HepG2 (cell line): ENCODE measurements around the gene BCAN. TPM values are rescaled to one million over a fixed set of nuclear protein-coding genes. Genes with fewer than 3 reads are reported as not detected.
A peak's percentile ranks its signal among the peaks of the same experiment; 100 is the strongest.

Experiments used
- ATAC-seq: fragments of 200-7000 bp; cut with Tn5 transposase; 3 replicates; pipeline ENCODE4 v1.9.1; 2020; ENCODE audit warnings: mild to moderate bottlenecking, moderate library complexity
- BruUV-seq: library from RNA; stranded (reverse); fragments of 400-500 nt; replicated peaks from 2 replicates; lab custom pipeline; 2021; lab: Mats Ljungman, UMichigan
- CTCF ChIA-PET: fragments of 300-600 bp; formaldehyde crosslinking; extraction: SDS; loops from one replicate; lab custom pipeline; 2021; ENCODE audit warnings: low total read pairs, inconsistent platforms, low intra/inter-chr PET ratio; lab: Yijun Ruan, JAX
- POLR2A ChIA-PET: fragments of 350-600 bp; sonication (Branson Sonifier 250); formaldehyde crosslinking; loops from one replicate; lab custom pipeline; 2020; ENCODE audit warnings: antibody characterized with exemption, inconsistent platforms; lab: Yijun Ruan, JAX
- DNase-seq: peaks from one replicate; pipeline ENCODE4 v3.0.0-alpha.2; 2015; ENCODE audit warnings: low spot score
- FAIRE-seq: peaks from 3 replicates; lab custom pipeline; 2011; peaks lifted over from hg19 to GRCh38; lab: Jason Lieb, UNC
- H2AFZ ChIP-seq: one replicate; pipeline ENCODE4 v1.6.1; 2011; ENCODE audit warnings: low read length, inconsistent platforms
- H3K27ac ChIP-seq: fragments of 300-600 bp; 3 replicates; pipeline ENCODE4 v1.8.0; 2011; ENCODE audit warnings: mixed run types, mild to moderate bottlenecking, mixed read lengths, low read length, inconsistent platforms; ENCODE audit not compliant: insufficient read depth; ENCODE audit errors: extremely low read length
- H3K27me3 ChIP-seq, 2 experiments: fragments of 200-600 bp in 1 of 2; 2 replicates in 1 of 2; 3 replicates in 1 of 2; pipeline versions ENCODE4 v1.6.0 to v1.8.0; 2011; ENCODE audit warnings: low read length in 2 of 2, mild to moderate bottlenecking in 2 of 2, moderate library complexity in 2 of 2, inconsistent platforms in 1 of 2; ENCODE audit not compliant: insufficient read depth in 2 of 2, control insufficient read depth in 1 of 2
- H3K36me3 ChIP-seq, 2 experiments: fragments of 200-600 bp in 1 of 2; replicated peaks in 1 of 2; 2 replicates in 1 of 2; 3 replicates in 1 of 2; pipeline versions ENCODE4 v1.5.1 to v1.8.0; 2011; ENCODE audit warnings: low read length in 2 of 2, inconsistent platforms in 1 of 2; ENCODE audit not compliant: insufficient read depth in 2 of 2, control insufficient read depth in 1 of 2
- H3K4me1 ChIP-seq: 2 replicates; pipeline ENCODE4 v1.5.1; 2012; ENCODE audit warnings: low read length, inconsistent platforms; ENCODE audit not compliant: insufficient read depth
- H3K4me2 ChIP-seq: 2 replicates; pipeline ENCODE4 v1.6.0; 2011; ENCODE audit warnings: low read depth, low read length, inconsistent platforms
- H3K4me3 ChIP-seq, 3 experiments: fragments of 200-600 bp in 1 of 3; sonication (generic), shearing (Covaris generic) in 1 of 3; replicated peaks in 1 of 3; 2 replicates each; pipeline ENCODE4 v1.5.1; 2011 to 2016; ENCODE audit warnings: low read length in 3 of 3, inconsistent platforms in 2 of 3, low read depth in 2 of 3, mild to moderate bottlenecking in 2 of 3, control low read depth in 1 of 3, mixed read lengths in 1 of 3; ENCODE audit not compliant: insufficient read depth in 1 of 3
- H3K79me2 ChIP-seq: one replicate; pipeline ENCODE4 v1.6.1; 2011; ENCODE audit warnings: low read length, inconsistent platforms; ENCODE audit not compliant: insufficient read depth
- H3K9ac ChIP-seq: 2 replicates; pipeline ENCODE4 v1.6.0; 2011; ENCODE audit warnings: mild to moderate bottlenecking, low read depth, low read length, inconsistent platforms; ENCODE audit not compliant: insufficient read depth
- H3K9me3 ChIP-seq: 2 replicates; pipeline ENCODE4 v1.5.1; 2012; ENCODE audit warnings: mild to moderate bottlenecking, low read length
- H4K20me1 ChIP-seq: 2 replicates; pipeline ENCODE4 v1.6.0; 2011; ENCODE audit warnings: inconsistent platforms, mild to moderate bottlenecking, low read length, moderate library complexity; ENCODE audit not compliant: insufficient read depth
- BCL6 ChIP-seq: IDR thresholded peaks from 2 replicates; pipeline ENCODE4 v1.6.1; 2016; ENCODE audit warnings: missing genetic modification reagents, missing compliant biosample characterization
- FOXA1 ChIP-seq, 2 experiments: fragments of 450-650 bp in 1 of 2; sonication (generic) in 1 of 2; formaldehyde crosslinking in 1 of 2; IDR thresholded peaks; 2 replicates each; pipeline versions ENCODE4 v1.4.0 to v1.6.1; 2016 to 2020; ENCODE audit warnings: missing genetic modification reagents in 1 of 2
- GATAD2A ChIP-seq: IDR thresholded peaks from 2 replicates; pipeline ENCODE4 v1.6.1; 2016
- MEIS1 ChIP-seq: sonication (generic); formaldehyde crosslinking; IDR thresholded peaks from 2 replicates; pipeline ENCODE4 v1.9.0; 2021; ENCODE audit warnings: mild to moderate bottlenecking, missing genetic modification reagents, moderate library complexity, borderline replicate concordance
- YEATS4 ChIP-seq: sonication (generic); formaldehyde crosslinking; IDR thresholded peaks from 2 replicates; pipeline ENCODE4 v1.4.0; 2020; ENCODE audit warnings: missing genetic modification reagents, borderline replicate concordance
- ZNF749 ChIP-seq: sonication (generic); formaldehyde crosslinking; IDR thresholded peaks from 2 replicates; pipeline ENCODE4 v1.8.0; 2022; ENCODE audit warnings: mild to moderate bottlenecking, missing genetic modification reagents, moderate library complexity, borderline replicate concordance
- WGBS: methylation state at CpG from one replicate; pipeline ENCODE4 v1.1.6; 2017; ENCODE audit warnings: low lambda C conversion rate; 5-methylcytosine and 5-hydroxymethylcytosine counted together
- in situ Hi-C: cut with HindIII; loops from 2 replicates; pipeline ENCODE4 v1.10.0; 2017; ENCODE audit warnings: low pct_unique_long_range_greater_than_20kb; ENCODE audit not compliant: extremely low pct_ligation_motif_present
- intact Hi-C: fragments of 100-400 bp; cut with micrococcal nuclease; formaldehyde crosslinking; loops from one replicate; pipeline ENCODE4 v1.10.0; 2022; ENCODE audit not compliant: unreplicated experiment
- polyA plus RNA-seq, 8 experiments: library from polyadenylated mRNA; depleted of rRNA in 3 of 8; stranded (reverse) in 7 of 8; unstranded in 1 of 8; fragments of >200 nt; fragmentation: Illumina TruSeq in 4 of 8; extraction: Trizol in 4 of 8; gene quantifications; 2 replicates each; pipeline versions ENCODE4 v1.2.1 to v1.2.3, GENCODE V29; 2011 to 2016; ENCODE audit warnings: low read depth in 4 of 8, missing spikeins in 1 of 8, mixed read lengths in 1 of 8; ENCODE audit not compliant: insufficient read depth in 1 of 8
- total RNA-seq, 5 experiments: library from RNA; depleted of rRNA; stranded (reverse); fragments of >200 nt; fragmentation: Illumina TruSeq; extraction: Trizol; gene quantifications; 2 replicates each; pipeline ENCODE4 v1.2.3, GENCODE V29; 2016; ENCODE audit warnings: low read depth in 1 of 5
- TF ChIP-seq, protein P1 (sequence below): sonication (generic); formaldehyde crosslinking; IDR thresholded peaks from 2 replicates; pipeline ENCODE4 v1.9.0; 2021; ENCODE audit warnings: missing genetic modification reagents, borderline replicate concordance
- TF ChIP-seq, protein P2 (sequence below): sonication (generic); formaldehyde crosslinking; conservative IDR thresholded peaks from 2 replicates; pipeline ENCODE4 v1.4.0; 2020; ENCODE audit warnings: missing genetic modification reagents
- TF ChIP-seq, protein P3 (sequence below): IDR thresholded peaks from 2 replicates; pipeline ENCODE4 v1.6.1; 2016; ENCODE audit warnings: missing genetic modification reagents, missing compliant biosample characterization

The BCAN gene
- total and polyA plus RNA-seq, 2 of the 13 experiments (the other 11 are each of a cell fraction or from before 2014, with no cell fraction given), result not detected

DNA sequence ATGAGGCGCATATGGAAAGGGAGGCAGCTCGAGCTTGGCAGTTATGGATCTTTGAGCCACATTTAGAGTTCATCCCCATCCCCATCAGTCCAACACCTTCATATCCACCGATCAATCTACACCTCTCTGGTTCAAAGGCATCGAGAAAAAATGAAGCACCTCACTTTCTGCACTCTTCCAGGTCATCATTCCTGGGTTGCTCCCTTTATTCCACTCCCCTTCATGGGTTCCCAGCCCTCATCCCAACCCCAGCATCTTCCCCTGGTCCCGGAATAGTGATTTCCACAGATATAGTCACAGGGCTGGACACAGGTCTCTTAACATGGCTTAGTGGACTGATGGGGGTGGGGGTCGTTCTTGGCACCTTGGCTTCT, 22.3 kb upstream of the BCAN start:
- FAIRE-seq, result no peak

DNA sequence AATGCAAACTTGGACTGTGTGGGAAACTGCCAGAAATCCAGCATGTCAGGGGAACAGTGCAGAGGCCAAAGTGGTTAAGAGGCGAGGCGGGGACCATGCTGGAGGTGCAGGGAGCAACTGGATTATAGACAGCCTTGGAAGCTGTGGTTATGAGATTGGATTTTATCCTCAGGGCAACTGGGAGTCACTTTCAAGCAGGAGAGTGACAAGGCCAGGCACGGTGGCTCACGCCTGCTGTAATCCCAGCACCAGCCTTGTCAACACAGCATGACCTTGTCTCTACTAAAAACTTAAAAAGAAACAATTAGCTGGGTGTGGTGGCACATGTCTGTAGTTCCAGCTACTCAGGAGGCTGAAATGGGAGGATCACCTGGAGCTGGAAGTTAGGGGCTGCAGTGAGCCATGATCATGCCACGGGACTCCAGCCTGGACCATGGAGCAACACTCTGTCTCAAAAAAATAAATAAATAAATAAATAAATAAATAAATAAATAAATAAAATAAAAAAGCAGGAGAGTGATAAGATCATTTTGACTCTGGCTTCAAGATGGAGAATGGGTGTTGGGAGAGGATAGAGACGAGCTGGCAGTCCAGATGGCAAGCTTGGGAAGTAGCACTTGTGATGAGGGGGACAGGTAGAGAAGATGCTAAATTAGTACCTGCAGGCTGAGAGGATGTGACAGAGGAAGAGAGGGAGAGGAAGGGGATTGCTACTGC, 19.2 kb upstream of the BCAN start:
- H3K4me2 ChIP-seq, result no peak overlapping the region
- no peak for DNase-seq
- H3K27ac ChIP-seq, result no peak overlapping the region
- ChIA-PET CTCF (no interaction called here), POLR2A (no interaction called here)
- WGBS, result 28% methylated on average over 6 of the region's 6 CpGs
- in situ Hi-C loops, result no loop called here
- TF ChIP-seq YEATS4 (CRISPR knock-in tag), result no peak
- TF ChIP-seq MEIS1 (CRISPR knock-in tag), result no peak
- no peak for TF ChIP-seq FOXA1 (IDR thresholded peaks at IDR 0.05)
- TF ChIP-seq FOXA1 (CRISPR knock-in tag; IDR thresholded peaks at IDR 0.05), result 0 out of 2 replicates have a peak, but pooled peaks have one; percentile 14
- TF ChIP-seq, protein P1, sequence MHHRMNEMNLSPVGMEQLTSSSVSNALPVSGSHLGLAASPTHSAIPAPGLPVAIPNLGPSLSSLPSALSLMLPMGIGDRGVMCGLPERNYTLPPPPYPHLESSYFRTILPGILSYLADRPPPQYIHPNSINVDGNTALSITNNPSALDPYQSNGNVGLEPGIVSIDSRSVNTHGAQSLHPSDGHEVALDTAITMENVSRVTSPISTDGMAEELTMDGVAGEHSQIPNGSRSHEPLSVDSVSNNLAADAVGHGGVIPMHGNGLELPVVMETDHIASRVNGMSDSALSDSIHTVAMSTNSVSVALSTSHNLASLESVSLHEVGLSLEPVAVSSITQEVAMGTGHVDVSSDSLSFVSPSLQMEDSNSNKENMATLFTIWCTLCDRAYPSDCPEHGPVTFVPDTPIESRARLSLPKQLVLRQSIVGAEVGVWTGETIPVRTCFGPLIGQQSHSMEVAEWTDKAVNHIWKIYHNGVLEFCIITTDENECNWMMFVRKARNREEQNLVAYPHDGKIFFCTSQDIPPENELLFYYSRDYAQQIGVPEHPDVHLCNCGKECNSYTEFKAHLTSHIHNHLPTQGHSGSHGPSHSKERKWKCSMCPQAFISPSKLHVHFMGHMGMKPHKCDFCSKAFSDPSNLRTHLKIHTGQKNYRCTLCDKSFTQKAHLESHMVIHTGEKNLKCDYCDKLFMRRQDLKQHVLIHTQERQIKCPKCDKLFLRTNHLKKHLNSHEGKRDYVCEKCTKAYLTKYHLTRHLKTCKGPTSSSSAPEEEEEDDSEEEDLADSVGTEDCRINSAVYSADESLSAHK (CRISPR knock-in tag), result no peak
- TF ChIP-seq BCL6 (CRISPR knock-in tag), result peak; percentile 15; the same call in 1 of the 2 replicates
- TF ChIP-seq, protein P2, sequence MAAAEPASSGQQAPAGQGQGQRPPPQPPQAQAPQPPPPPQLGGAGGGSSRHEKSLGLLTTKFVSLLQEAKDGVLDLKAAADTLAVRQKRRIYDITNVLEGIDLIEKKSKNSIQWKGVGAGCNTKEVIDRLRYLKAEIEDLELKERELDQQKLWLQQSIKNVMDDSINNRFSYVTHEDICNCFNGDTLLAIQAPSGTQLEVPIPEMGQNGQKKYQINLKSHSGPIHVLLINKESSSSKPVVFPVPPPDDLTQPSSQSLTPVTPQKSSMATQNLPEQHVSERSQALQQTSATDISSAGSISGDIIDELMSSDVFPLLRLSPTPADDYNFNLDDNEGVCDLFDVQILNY (CRISPR knock-in tag), result no peak
- TF ChIP-seq, all 625 proteins: peak for 2
- Histone ChIP-seq H3K4me3 (no peak overlapping the region), H3K36me3 (no peaks in the 10 kb centered on the region), H3K4me1 (peaks cover 34% of the 10 kb centered on the region), H3K79me2 (no peaks in the 10 kb centered on the region), H3K27me3 (peaks cover 13 to 49% of the 10 kb centered on the region in 2 experiments), H3K9me3 (no peaks in the 10 kb centered on the region), H4K20me1 (no peaks in the 10 kb centered on the region), H2AFZ (no peak overlapping the region), H3K9ac (no peak overlapping the region)
- ATAC-seq (no peak), FAIRE-seq (no peak)
- intact Hi-C loops, result no loop called here
- BruUV-seq, result no TSS peak

More for the DNA sequence above, 22.3 kb upstream of the BCAN start:
- CTCF ChIA-PET, result interaction anchor here (0.7 to 1.6 kb wide), 3 partner anchors 37 to 191 kb away, joined by 3 to 4 read pairs (median 3); partner anchors contain the start of gene NES
- Histone ChIP-seq H3K4me3 (no peak overlapping the region), H3K27me3 (peaks cover 14 to 40% of the 10 kb centered on the region in 2 experiments), H3K9ac (no peak overlapping the region), H3K36me3 (no peaks in the 10 kb centered on the region), H3K4me1 (peaks cover 43% of the 10 kb centered on the region), H3K4me2 (no peak overlapping the region), H3K79me2 (no peaks in the 10 kb centered on the region), H3K27ac (no peak overlapping the region), H4K20me1 (no peaks in the 10 kb centered on the region), H3K9me3 (no peaks in the 10 kb centered on the region), H2AFZ (no peak overlapping the region)
- POLR2A ChIA-PET, result no interaction called here
- in situ Hi-C loops, result no loop called here
- ATAC-seq (no peak), DNase-seq (no peak)
- WGBS, result 4% methylated on average over 6 of the region's 6 CpGs
- TF ChIP-seq GATAD2A (CRISPR knock-in tag) (no peak), ZNF749 (CRISPR knock-in tag) (no peak)
- TF ChIP-seq, protein P3, sequence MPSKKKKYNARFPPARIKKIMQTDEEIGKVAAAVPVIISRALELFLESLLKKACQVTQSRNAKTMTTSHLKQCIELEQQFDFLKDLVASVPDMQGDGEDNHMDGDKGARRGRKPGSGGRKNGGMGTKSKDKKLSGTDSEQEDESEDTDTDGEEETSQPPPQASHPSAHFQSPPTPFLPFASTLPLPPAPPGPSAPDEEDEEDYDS, result no peak
- intact Hi-C loops, result no loop called here
- BruUV-seq, result no TSS peak
